ENCODE results near the gene KRT9.
"Not testable (repeated sequence)": the region's sequence is repeated elsewhere in the genome, so short reads cannot be mapped to it uniquely, and the experiment has no call there.

The KRT9 gene

DNA sequence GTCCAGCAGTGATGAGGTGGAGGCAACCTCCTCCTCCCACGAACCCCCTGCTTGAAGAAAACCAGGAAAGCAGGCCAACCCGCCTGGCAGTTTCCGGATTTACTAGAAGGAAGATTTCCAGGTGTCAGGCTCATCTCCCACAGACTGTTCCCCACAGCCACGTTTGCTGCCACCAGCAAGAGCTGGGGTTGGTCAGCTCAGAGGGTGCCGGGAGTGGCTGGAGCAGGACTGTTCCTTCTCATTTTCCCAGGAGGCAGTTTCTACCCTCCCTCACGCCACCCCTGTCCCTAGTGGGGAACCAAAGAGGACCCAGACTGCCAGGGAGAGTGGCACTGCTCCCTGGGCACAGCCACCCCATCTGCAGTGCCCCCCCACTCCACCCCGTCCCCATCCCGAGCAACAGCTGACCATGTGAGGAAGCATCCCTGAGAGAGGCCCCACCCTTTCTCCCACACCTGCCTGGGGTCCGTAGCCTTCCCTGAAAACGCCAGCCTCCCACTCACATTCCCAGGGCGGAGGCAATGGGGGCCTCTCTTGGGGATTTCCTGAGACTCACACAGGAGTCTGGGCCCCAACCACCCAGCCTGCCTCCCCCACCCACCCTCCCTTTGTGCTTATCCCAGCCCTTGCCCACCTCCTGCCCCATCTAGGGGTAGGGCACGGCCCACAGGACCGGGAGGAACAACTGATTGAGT lies 46.6 kb upstream of the KRT9 start:
- no peaks in the 10 kb centered on the region for H3K9me3 Mint-ChIP-seq
- no peak for DNase-seq
- H3K27me3 Mint-ChIP-seq (ENCODE audit: low read depth, poor library complexity), result peaks cover 11% of the 10 kb centered on the region
- H3K27ac Mint-ChIP-seq, result no peak overlapping the region
- H3K36me3 Mint-ChIP-seq (ENCODE audit: low read depth), result no peaks in the 10 kb centered on the region
- no peak overlapping the region for H3K4me3 Mint-ChIP-seq
- TF ChIP-seq, protein P1, sequence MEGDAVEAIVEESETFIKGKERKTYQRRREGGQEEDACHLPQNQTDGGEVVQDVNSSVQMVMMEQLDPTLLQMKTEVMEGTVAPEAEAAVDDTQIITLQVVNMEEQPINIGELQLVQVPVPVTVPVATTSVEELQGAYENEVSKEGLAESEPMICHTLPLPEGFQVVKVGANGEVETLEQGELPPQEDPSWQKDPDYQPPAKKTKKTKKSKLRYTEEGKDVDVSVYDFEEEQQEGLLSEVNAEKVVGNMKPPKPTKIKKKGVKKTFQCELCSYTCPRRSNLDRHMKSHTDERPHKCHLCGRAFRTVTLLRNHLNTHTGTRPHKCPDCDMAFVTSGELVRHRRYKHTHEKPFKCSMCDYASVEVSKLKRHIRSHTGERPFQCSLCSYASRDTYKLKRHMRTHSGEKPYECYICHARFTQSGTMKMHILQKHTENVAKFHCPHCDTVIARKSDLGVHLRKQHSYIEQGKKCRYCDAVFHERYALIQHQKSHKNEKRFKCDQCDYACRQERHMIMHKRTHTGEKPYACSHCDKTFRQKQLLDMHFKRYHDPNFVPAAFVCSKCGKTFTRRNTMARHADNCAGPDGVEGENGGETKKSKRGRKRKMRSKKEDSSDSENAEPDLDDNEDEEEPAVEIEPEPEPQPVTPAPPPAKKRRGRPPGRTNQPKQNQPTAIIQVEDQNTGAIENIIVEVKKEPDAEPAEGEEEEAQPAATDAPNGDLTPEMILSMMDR (IDR thresholded peaks at IDR 0.05), result no peak
- H3K4me1 Mint-ChIP-seq, result peaks cover 55% of the 10 kb centered on the region

DNA sequence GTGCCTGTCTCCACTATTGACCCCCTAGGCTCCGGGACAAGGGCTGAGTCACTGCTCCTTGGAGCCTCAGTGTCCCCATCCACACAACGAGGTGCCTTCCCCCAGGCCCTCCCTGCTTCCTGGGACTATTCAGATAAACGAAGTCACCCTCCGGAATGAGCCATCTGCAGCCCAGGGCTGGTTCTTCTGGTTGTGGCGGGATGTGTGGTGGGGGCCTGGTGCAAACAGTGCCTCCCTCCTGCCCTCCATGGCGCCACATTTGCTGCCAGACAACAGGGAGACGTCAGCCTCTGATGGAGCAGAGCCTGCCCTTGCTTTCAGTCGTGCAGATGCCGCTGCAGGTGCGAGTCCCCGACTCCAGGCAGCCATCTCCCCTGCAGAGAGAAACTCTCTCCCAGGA lies 45.8 kb upstream of the KRT9 start:
- TF ChIP-seq, protein P1 (IDR thresholded peaks at IDR 0.05), result no peak
- Mint-ChIP-seq H3K27ac (no peak overlapping the region), H3K4me1 (peaks cover 55% of the 10 kb centered on the region), H3K9me3 (no peaks in the 10 kb centered on the region), H3K36me3 (ENCODE audit: low read depth) (no peaks in the 10 kb centered on the region), H3K4me3 (no peak overlapping the region), H3K27me3 (ENCODE audit: low read depth, poor library complexity) (peaks cover 11% of the 10 kb centered on the region)
- no peak for DNase-seq

DNA sequence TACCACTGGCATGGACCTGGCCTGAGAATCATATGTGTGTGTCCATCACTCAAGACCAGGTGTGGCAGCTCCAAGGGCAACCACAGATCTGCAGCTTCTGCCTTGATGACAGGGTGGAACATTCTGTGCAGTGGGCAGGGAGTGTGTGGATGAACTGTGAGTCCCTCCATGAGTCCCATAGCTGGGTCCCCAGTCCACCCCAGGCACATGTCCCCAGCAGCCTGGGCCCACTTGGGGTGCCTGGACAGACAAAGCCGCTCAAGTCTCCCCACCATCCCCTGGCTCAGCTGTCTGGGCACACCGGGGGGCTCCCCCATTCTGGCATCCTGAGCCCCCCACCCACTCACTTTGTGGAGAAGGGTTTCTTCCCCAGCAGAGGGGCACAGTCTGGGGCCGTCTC lies 45.3 kb upstream of the KRT9 start:
- Mint-ChIP-seq H3K9me3 (no peaks in the 10 kb centered on the region), H3K27ac (no peak overlapping the region), H3K4me1 (peaks cover 55% of the 10 kb centered on the region)

DNA sequence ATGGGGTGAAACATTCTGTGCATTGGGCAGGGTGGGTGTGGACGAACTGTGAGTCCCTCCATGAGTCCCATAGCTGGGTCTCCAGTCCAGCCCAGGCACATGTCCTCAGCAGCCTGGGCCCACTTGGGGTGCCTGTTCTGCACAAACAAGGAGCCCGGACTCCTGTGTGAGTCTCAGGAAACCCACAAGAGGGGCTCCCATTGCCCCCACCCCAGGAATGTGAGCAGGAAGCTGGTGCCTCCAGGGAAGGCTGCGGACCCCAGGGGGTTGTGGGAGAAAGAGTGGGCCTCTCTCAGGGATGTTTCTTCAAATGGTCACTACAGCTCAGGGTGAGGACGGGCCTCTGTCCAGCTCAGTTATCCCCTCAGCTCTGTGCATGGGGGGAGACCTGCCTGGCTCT lies 44.6 kb upstream of the KRT9 start:
- H3K9me3 Mint-ChIP-seq; H3K36me3 Mint-ChIP-seq (ENCODE audit: low read depth); H3K27ac Mint-ChIP-seq; H3K4me3 Mint-ChIP-seq: not testable (repeated sequence)
- Mint-ChIP-seq H3K27me3 (ENCODE audit: low read depth, poor library complexity) (peaks cover 11% of the 10 kb centered on the region), H3K4me1 (peaks cover 50% of the 10 kb centered on the region)
- DNase-seq, result peak; percentile 38

More for the DNA sequence above, 45.3 kb upstream of the KRT9 start:
- no peaks in the 10 kb centered on the region for H3K36me3 Mint-ChIP-seq (ENCODE audit: low read depth)
- TF ChIP-seq, protein P1 (IDR thresholded peaks at IDR 0.05), result no peak
- DNase-seq, result no peak
- no peak overlapping the region for H3K4me3 Mint-ChIP-seq
- H3K27me3 Mint-ChIP-seq (ENCODE audit: low read depth, poor library complexity), result peaks cover 11% of the 10 kb centered on the region

DNA sequence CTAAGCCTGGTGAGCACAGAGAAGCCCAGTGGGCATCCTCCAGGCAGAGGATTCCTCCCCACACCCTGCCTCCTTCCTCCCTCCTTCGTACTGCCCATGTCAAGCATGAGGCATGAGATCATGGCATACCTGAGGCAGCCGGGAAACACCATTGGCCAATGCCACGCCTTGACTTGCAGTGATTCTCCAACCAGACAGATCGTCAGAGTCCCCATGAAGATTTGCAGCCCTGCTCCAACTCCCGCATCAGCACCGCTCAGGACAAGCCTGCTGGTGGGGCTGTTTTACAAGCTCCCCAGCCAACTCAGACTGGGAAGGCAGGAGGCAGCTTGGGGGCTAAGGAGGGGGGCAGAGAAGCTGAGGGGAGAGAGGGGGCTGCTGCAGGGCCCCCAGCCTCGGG lies 43.6 kb upstream of the KRT9 start:
- TF ChIP-seq, protein P1 (IDR thresholded peaks at IDR 0.05), result no peak
- H3K9me3 Mint-ChIP-seq, result no peaks in the 10 kb centered on the region
- H3K27ac Mint-ChIP-seq, result no peak overlapping the region
- no peak for DNase-seq
- no peaks in the 10 kb centered on the region for H3K36me3 Mint-ChIP-seq (ENCODE audit: low read depth)
- peaks cover 40% of the 10 kb centered on the region for H3K4me1 Mint-ChIP-seq
- peaks cover 11% of the 10 kb centered on the region for H3K27me3 Mint-ChIP-seq (ENCODE audit: low read depth, poor library complexity)
- no peak overlapping the region for H3K4me3 Mint-ChIP-seq

DNA sequence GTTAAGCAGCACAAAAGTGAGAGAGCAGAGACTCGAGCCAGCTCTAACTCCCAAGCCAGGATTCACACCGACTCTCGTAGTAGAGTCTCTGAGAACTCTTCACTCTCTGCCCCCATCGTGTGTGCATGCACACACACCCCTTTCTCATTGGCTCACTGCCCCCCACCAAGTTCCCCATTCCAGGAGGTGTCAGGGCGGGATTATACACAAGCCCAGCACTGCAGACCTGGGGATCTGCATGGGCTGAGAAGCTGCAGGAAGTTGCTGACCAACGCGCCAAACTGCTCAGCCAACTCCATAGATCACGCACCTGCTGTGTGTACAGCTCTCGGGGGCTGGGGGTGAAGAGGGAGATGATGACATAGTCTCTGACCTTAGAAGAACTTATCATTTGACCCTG lies 42.9 kb upstream of the KRT9 start:
- H3K4me3 Mint-ChIP-seq, result not testable (repeated sequence)

DNA sequence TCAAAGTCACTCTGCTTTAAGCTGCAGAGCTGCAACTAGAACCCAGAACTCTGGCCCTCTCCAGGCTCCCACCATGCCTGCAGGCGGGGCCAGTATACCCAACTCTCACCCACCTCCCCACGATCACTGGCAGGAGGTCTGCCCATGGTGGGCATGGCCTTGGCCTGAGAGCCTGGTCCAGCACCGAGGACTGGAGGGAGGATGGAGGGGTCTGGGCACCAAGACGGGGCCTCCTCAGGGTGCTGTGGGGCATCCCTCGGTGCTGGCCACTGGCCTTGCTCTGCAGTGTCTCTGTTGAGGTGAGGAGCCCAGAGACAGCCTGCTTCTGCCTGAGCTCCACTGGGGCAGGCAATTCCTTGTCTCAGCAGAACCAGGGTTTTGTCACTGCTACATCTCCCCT lies 42.2 kb upstream of the KRT9 start:
- DNase-seq, result no peak
- Mint-ChIP-seq H3K27ac (no peak overlapping the region), H3K4me1 (peaks cover 34% of the 10 kb centered on the region), H3K4me3 (no peak overlapping the region), H3K36me3 (ENCODE audit: low read depth) (no peaks in the 10 kb centered on the region), H3K27me3 (ENCODE audit: low read depth, poor library complexity) (peaks cover 17% of the 10 kb centered on the region), H3K9me3 (no peaks in the 10 kb centered on the region)
- TF ChIP-seq, protein P1 (IDR thresholded peaks at IDR 0.05), result no peak

More for the DNA sequence above, 42.9 kb upstream of the KRT9 start:
- not testable (repeated sequence) for DNase-seq; H3K27ac Mint-ChIP-seq; H3K36me3 Mint-ChIP-seq (ENCODE audit: low read depth); H3K9me3 Mint-ChIP-seq
- Mint-ChIP-seq H3K27me3 (ENCODE audit: low read depth, poor library complexity) (peaks cover 14% of the 10 kb centered on the region), H3K4me1 (peaks cover 36% of the 10 kb centered on the region)

Measured in nephron progenitor cell (in vitro differentiated cells).